OCI-M2 (cell line): ENCODE data around the gene OTUD1.
"Not testable (repeated sequence)": the region's sequence is repeated elsewhere in the genome, so short reads cannot be mapped to it uniquely, and the experiment has no call there.

Experiments
- DNase-seq: peaks from one replicate; lab custom pipeline; 2025; ENCODE audit not compliant: unreplicated experiment; lab: John Stamatoyannopoulos, UW

OTUD1 gene

DNA sequence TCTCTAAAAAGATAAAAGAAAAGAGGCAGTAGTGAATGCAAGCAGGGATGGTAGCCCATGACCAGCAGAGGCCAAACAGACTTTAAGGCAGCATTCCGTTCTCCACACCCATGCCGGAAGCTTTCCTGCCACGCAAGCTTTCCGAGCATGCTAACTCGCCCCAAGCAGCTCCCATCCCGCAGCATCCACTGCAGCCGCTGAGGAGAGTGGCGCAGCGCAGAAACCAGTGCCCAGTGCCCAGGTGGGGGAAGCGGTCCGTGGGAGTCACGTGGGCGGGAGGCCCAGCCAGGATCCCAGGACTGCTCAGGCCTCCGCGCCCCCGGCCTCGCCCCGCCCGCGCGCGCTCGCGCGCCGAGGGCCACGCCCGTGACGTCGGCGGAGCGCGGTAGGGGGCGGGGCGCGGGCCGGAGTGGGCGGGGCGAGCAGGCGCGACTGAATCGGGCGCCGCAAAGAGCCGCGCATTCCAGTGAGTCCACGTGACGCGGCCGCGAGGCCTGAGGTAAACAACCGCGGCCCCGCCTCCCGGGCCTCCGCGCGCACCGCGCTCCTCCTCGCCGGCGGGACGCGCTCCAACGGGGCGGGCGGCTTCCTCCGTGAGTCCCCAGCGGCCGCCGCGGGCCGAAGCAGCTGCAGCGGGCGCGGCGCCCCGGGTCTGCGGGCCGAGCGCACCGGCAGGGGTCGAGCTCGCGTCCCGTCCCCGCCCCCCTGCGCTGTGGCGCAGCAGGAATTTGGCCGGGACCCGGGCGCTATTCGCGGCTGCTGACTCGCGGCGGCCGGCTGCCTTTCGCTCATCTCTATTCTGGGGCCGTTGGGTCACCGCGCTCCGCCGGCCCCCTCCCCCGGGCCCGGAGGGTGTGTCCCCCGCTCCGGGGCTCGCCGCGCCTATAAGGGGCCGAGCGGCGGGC lies at the start of gene OTUD1:
Gene OTUD1, plus strand, starts transcription at position 529 of the 905 bp plus-strand sequence. CDS start 383 bp downstream, outside the sequence.
- DNase-seq = no peak

DNA sequence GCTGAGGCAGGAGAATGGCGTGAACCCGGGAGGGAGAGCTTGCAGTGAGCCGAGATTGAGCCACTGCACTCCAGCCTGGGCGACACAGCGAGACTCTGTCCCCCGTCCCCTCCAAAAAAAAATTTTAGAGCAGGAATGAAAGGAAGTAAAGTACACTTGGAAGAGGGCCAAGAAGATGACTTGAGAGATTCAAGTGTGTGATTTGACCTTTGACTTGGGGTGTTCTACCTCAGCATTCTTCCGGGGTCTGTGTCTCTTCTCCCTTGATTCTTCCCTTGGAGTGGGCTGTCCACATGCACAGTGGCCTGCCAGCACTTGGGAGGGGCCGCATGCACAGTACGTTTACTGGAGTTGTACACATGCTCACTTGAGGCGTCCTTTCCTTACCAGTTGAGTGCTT lies 48.5 kb upstream of the OTUD1 start:
- not testable (repeated sequence) for DNase-seq

GRCh38 chr10:23390809-23391208 lies 48.1 kb upstream of the OTUD1 start:
- no peak for DNase-seq

GRCh38 chr10:23391821-23392220 lies 47.1 kb upstream of the OTUD1 start:
- no peak for DNase-seq

DNA sequence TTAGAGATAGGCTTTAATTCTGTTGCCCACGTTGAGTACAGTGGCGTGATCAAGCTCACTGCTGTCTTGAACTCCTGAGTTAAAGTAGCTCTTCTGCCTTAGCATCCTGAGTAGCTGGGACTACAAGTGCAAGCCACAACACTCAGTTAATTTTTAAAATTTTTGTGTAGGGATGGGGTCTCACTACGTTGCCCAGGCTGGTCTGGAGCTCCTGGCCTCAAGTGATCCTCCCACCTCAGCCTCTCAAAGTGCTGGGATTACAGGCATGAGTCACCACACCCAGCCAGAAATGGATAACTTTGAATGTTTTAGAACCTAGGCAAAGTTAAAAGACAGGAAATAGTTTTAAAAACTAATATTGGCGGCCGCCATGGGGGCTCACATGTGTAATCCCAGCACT lies 43.9 kb upstream of the OTUD1 start:
- no peak for DNase-seq

DNA sequence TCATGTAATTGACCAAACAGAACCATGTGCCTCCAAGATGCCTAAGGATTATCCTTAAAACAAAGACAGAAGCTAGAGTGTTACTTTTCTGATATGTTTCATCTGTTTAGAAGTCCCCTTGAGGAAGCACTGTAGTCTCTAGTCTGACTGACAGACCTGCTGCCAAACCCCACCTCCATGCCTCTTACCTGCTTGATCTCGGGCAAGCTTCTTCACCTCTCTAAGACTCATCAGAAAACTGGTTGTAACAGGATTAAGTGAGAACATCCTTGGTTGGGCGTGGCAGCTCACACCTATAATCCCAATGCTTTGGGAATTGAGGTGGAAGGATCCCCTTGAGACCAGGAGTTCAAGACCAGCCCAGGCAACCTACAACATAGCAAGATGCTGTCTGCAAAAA lies 42.2 kb upstream of the OTUD1 start:
- no peak for DNase-seq

GRCh38 chr10:23399701-23400144 lies 39.2 kb upstream of the OTUD1 start:
- no peak for DNase-seq

DNA sequence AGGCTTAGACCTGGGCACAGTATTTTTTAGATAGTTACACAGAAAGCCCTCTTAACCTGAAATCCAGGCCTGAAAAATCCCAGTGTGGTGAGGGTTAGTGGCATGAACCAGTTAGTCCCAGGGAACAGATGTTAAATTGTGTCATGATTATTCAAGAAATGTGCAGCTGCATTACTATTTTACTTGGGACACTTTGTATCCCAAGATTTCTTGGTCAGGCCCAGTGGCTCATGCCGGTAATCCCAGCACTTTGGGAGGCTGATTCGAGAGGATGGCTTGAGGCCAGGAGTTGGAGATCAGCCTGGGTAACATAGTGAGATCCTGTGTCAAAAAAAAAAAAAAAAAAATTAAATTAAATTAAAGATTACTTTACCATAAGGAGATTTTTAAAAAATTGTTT lies 36.0 kb upstream of the OTUD1 start:
- no peak for DNase-seq

DNA sequence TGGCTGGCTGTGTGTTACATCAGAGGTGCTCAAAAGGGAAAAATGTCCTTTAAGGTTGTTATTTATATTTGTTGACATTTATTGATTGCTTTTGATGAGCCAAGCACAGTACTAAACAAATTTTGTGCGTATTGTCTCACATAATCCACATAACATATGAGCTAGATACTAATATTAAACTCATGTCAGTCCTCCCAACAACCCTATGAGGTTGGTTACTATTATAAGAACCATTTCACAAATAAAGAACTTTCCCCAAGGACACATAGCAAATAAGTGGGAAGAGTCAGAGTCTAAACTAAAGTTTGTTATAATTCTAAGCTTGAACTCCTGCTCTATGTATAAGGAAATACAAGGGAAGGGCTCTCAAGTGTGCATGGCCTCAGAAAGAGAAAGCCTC lies 35.6 kb upstream of the OTUD1 start:
- DNase-seq = no peak

GRCh38 chr10:23403719-23404118 lies 35.2 kb upstream of the OTUD1 start:
- DNase-seq = no peak

DNA sequence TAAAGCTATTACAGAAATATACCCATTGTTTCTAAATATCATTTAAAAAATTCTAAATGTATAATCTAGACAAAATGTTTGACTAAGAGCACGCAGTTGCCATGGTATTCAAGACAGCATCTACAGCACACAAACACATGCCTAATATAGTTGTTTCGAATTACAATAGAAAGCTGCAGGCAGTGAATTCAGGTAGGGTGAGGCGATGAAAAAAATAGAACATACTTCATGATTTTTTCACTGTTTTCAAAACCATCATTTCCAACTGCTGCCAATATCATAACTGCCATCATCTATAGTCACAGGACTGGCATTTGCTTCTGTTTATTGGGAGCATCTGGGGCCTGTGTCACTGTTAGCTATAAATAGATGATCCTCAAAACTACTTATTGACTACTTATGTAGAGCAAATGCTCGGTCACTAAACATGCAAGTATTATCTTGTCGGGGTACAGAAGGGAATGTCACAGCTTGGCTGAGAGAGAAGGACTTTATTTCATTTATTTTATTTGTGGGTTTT lies 34.4 kb upstream of the OTUD1 start:
- no peak for DNase-seq

GRCh38 chr10:23405540-23405939 lies 33.3 kb upstream of the OTUD1 start:
- no peak for DNase-seq

GRCh38 chr10:23406409-23406808 lies 32.5 kb upstream of the OTUD1 start:
- no peak for DNase-seq

- DNase-seq = no peak
Measured at GRCh38 chr10:23408330-23408976, 30.4 kb upstream of the OTUD1 start.

DNA sequence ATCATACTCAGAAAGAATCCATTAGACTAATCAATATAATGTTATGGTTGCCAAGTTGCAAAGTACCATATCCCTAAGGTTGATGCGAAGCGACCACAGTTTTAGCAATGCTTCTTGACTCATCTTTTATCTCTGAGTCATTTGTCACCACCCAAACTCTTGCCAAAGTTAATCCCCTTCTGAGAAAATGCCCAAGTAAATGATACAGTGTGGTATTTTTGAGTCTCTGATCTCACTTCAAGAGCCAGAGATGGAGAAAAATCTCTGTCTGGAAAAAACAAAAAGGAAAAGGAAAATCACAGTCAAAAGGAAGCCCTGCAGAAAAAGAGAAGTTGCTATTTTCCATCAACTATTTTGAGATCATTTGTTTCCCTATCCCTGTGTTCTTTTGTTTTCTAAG lies 26.7 kb upstream of the OTUD1 start:
- DNase-seq = no peak

GRCh38 chr10:23413629-23414089 lies 25.2 kb upstream of the OTUD1 start:
- no peak for DNase-seq

DNA sequence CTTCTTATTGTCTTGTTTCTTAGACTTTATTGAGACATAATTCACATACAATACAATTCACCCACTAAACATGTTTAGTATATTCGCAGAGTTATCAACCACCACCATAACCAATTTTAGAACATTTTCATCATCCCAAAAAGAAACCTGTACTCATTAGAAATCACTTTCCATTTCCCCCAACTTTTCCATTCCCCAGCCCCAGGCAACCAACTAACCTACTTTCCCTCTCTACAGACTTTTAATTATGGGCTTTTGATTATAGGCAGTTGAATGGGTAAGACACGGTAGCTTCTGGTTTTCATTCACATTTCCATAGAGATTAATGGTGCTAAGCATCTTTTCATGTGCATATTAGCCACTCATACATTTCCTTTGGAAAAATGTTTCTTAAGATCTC lies 24.2 kb upstream of the OTUD1 start:
- DNase-seq = no peak

- no peak for DNase-seq
Measured at GRCh38 chr10:23417254-23417653, 21.6 kb upstream of the OTUD1 start.

GRCh38 chr10:23418051-23418681 lies 20.7 kb upstream of the OTUD1 start:
- no peak for DNase-seq

GRCh38 chr10:23419201-23419600 lies 19.7 kb upstream of the OTUD1 start:
- no peak for DNase-seq

DNA sequence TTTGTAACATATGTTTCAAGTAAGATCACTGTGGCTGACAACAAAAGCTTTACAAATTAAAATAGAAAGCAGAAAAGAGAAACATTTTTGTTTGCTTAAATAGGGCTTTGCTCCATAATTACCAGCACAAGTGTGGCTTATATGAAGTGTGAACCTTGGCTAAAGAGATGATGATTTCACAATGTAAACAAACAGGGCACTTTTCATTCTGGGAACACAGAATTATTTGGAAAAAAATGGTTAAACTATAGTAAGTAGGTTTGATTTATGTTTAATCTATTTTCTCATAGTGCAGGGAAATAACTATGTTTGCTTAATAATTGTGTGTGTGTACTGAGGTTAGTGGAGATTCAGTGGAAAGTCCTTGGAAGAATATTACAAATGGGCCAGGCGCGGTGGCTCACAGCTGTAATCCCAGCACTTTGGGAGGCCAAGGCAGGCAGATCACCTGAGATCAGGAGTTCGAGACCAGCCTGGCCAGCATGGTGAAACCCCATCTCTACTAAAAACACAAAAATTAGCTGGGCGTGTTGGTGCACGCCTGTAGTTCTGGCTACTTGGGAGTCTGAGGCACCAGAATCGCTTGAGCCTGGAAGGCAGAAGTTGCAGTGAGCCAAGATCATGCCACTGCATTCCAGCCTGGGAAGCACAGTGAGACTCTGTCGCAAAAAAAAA lies 19.1 kb upstream of the OTUD1 start:
- no peak for DNase-seq
